TTC549 (cell line): ENCODE measurements around the gene MISP3.

Source experiments
- FAIRE-seq: peaks from 2 replicates; lab custom pipeline; 2012; peaks lifted over from hg19 to GRCh38; lab: Jason Lieb, UNC

MISP3 gene

DNA sequence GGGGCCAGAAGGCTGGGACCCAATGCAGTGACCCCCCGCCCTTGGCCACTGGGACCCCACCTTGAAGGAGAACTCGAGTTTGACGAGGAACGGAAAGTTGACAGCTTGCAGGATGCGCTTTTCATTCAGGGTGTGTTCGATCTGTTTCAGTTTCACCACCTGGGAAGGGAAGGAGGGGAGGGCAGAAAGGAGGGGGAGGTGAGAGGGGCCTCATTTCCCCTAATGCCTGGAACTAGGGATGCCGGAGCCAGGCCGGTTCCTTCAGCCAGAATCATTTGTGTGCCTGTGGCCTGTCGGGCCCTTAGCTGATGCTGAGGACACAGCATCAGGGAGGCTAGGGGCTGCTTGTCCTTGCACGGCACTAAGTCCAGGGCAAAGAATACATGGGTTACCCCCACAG, 30.2 kb downstream of the MISP3 start:
- FAIRE-seq: no peak

DNA sequence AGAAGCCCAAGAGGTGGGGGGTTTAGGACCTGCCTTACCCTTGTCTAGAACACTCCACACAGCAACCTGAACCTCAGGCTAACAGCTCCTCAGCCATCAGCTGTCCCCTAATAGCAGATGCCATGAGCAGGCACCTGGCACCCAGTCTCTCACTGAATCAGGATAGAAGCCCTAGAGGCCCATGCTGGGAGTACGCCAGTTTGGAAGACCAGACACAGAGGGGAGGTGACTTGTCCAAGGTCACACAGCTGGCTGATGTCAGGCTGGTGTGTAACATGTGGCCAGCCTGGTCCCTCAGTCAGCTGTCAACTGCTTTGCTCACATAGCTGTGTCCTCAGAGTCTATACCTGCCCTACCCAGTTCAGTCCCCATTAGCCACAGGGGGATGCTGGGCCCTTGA, 30.7 kb downstream of the MISP3 start:
- FAIRE-seq: no peak

DNA sequence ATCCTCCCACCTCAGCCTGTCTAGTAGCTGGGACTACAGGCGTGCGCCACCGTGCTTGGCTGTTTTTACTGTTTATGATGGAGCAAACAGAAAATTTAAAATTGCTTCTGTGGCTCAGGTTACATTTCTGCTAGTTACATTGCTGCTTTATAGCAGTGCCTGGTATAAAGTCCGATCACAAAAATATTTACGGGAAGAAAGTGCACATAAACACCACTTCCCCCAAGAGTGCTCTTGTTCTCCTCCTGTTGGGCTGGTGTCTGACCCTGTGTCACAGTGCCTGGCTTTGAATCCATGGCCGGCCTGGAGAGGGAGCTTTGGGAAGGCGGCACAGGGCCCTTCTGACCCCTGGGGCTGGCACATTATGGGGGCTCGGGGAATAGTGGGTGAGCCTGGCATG, 33.1 kb downstream of the MISP3 start:
- FAIRE-seq: no peak

DNA sequence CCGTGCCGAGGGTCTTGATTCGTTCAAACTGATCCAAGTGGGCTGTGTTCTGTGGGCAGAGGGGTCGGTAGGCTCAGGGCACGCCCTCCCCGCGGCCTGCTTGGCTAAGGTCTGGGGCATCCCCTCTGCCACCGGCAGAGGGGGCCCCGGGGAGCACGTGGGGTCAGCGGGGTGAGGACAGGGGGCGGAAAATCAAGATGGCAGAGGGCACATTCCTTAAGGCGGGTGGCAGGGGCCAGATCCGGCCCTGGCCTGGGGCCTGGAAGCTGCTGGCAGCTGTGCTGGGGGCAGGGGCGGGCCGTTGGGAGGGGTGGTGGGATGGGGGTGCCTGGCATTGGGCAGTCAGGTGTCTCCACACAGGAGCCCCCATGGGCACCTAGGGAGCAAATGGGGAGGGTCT, 34.3 kb downstream of the MISP3 start:
- FAIRE-seq: no peak

DNA sequence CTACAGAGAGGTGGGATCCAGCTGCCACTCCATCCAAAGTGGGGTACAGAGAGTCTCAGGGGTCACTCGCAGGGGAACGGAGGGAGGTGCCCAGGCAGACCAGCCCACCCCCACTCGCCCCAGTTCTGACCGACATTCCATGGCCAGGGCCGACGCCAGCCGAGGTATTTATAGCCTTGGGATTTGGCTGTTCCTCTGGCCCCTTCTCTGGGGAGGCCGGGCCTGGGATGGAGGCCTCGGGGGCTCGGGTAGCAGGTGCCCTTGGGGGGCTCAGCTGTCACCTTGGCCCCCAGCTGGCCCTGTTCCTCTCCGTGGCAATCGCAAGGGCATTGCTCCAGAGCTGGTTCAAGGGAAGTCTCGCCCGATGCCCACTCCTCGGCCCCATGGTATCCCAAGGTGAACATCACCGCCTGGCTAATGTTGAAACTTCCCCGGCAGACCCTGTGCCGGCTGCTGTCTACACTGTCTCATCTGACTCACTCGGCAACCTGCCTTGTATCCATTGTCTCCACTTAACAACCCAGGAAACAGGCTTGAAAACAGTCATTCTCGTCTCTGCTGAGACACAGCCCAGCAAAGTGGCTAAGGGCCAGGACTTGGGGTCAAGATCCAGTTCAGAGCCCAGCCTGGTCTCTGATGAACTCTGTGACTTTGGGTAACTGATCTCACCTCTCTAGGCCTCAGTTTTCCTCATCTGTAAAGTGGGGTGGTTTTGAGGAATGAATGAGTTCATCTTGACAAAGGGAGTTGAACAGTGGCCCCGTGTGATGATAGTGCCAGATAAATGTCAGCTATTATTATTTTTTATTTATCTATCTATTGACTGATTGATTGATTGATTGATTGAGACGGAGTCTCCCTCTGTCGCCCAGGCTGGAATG, 35.2 kb downstream of the MISP3 start:
- no peak for FAIRE-seq

DNA sequence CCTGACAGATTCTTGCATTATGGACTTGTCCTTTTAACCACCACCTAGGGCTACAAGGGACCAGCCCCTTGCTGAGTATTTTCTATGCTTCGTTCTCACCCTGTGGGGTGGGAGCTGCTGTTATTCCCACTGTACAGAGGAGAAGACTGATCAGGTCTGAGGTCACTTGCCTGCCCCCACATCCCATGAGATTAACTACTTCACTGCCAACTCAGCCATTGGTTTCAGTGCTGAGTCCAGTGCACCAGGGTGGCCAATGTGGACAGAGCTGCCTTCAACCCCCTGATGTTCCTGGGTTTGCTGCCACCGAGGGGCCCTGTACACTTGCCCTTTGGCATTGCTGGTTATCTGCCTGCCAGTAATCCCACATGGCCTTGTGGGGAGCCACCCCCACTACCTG, 38.1 kb downstream of the MISP3 start:
- FAIRE-seq: no peak

DNA sequence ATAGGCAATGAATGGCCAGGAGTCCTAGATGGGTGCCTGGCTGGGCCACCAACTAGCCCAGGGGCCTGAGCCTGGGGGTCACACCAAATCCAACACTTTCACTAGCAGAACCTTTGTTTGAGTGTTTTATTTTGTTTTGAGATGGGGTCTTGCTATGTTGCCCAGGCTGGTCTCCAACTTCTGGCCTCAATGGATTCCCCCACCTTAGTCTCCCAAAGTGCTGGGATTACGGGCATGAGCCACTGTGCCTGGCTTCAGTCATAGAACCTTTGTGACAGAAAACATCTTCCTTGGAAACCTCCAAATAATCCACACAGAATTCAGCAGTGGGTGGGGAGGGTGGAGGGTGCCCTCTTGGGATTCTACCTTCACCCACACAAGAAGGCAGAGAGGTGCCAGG, 38.9 kb downstream of the MISP3 start:
- FAIRE-seq: no peak

DNA sequence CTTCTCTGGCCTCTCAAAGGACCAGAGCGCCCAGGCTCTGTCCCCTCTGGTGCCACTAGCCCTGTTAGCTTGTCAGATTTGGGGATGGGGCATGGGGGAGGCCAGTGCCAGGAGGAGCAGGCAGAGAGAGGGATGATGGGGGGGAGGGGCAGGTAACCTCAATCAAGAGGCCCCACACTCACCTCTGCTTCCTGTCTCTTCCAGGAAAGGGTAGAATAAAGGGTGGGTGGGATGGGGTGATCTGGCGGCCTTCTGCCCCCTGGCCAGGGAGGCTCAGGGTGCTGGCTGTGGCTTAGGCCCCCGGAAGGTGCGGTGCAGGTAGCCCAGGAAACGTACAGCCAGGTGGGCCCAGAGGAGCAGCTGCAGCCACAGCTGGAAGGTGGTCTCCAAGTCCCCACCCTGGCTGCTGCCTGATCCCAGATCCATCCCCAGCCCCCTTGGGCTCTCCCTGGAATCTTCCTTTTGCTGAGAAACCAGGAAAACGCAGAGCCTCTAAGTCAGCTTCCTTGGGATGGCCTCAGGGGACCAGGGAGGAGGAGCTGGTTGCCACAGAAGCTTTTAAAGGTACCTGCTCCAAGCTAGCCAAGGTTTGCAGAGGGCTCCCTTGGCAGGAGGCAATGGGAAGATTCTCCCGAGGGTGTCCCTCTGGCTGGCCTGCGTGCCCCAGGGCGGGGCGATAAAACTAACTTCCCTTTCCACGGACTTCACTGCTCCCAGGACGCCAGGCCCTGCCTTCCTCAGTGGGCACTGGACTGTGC, 39.6 kb downstream of the MISP3 start:
- no peak for FAIRE-seq

DNA sequence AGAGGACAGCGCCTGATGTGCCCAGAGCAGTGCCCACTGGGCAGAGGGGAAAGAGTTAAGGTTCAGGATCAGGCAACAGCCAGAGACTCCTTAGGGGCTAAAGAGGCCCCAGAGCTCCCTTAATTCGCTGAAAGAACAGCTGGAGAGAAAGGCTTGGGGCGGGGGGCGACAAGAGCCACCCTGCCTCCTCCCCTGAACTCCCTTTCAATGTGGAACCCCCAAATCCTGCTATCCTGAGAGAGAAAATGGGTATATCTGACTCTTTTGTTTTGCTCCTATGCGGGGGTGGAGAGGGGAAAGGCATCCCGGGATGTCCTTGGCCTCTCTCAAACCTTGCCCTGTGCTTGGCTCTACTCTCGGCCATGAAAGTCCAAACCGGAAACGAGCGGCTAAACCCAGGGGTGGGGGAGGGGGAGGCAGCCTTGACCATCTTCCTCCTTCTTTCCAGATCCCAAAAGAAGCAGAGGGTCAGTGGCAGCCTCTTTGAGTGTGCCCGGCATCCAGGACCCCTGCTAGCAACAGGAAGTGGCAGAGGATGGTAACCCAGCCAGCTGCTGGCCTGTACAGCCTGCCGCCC, 40.3 kb downstream of the MISP3 start:
- FAIRE-seq: no peak

DNA sequence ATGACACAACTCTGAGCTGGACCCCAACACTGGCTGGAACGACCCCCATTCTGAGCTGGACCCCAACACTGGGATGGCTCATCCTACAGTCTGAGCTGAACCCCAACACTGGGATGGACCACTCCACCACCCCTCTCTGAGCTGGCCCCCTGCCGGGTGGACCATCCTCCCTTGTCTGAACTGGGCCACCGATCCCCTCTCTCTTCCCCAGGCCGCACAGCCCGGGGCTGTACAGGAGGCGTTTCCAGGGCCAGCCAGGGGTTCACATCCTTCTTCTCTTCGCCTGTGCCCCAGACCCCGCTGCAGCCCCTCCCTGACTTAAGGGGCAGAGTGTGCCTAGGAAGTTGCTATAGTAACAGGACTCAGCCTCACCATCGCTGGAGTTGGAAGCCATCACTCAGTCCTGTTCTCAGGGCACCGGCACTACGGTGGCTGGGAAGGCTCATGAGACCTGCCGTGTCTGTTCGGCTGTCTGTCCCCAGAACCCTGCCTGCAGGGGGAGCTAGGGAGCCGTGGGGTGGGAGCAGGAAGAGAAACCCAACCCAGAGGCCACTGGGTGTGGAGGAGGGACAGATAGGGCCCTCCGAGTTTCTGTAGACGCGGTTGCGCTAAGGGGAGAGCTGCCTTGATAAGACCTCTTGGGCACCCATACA, 41.3 kb downstream of the MISP3 start:
- FAIRE-seq: no peak

DNA sequence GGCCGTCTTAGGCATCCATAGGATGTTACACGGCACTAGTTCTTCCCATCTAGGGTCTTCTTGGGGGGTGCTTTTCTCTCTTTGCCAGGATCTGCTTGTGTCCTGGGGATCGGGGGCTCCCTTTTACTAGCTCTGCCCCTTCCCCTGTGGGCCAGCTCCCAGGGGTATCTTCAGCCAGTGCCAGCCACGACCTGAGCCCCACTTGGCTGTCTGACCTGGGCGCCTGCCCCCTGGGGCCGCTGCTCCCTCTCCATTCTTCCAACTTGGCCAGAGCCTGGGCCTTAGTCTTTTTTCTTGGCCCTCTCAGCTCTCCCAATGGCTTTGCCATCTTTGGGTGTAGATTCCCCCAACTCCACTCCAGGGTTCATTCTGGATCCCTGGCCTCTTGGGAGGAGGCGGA, 41.9 kb downstream of the MISP3 start:
- FAIRE-seq: no peak

DNA sequence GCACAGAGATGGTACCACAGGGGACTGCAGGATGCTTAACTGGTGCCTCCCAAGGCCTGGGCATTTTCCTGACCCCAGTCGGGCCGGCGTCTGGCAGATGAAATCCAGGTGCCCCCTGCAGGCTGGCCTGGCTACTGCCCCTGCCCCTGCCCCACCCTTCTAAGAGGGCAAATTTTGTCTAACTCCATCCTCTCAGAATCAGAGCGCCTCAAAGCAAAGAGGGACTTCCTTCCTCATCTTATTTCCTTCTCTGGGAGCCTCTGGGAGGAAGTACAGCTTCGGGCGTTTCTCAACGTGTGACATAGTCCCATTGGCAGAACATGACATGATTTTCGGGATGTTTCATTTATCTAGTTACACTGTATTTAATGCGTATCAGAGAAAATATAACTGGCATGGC, 42.3 kb downstream of the MISP3 start:
- no peak for FAIRE-seq

DNA sequence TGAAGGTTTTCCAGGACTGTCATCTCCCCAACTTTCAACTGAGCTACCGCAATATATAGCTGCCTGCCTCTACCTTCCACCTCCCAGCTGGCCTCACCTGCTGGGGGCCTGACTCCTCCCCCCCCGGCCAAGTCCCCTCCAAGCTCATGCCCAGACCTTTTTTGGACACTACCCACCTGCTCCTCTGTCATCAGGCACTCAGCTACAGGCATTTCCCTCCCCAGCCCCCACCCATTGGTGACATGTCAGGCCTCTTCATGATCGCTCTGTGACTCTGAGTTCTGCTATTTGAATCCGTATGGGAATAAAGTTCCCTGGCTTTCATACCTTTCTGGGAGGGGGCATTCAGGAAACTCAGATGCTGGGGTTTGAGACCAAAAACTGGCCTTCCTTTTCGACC, 43.2 kb downstream of the MISP3 start:
- no peak for FAIRE-seq

DNA sequence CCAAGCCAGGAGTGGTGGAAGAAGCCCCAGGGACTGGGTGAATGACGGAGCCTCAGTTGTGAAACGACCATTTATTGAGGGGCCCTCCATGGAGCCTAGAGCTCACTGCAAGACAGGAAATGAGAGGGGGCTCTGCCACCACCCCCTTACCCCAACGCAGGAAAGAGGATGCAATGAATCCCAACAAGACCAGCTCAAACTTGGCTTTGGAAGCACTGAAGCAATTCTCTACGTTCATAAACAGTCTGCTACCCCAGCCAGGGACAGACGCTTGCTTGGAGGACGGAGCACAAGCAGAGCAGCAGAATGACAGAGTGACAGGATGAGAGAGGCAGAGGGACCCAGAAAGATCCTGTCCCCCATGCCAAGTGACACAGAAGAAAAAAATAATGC, 43.9 kb downstream of the MISP3 start:
- no peak for FAIRE-seq

DNA sequence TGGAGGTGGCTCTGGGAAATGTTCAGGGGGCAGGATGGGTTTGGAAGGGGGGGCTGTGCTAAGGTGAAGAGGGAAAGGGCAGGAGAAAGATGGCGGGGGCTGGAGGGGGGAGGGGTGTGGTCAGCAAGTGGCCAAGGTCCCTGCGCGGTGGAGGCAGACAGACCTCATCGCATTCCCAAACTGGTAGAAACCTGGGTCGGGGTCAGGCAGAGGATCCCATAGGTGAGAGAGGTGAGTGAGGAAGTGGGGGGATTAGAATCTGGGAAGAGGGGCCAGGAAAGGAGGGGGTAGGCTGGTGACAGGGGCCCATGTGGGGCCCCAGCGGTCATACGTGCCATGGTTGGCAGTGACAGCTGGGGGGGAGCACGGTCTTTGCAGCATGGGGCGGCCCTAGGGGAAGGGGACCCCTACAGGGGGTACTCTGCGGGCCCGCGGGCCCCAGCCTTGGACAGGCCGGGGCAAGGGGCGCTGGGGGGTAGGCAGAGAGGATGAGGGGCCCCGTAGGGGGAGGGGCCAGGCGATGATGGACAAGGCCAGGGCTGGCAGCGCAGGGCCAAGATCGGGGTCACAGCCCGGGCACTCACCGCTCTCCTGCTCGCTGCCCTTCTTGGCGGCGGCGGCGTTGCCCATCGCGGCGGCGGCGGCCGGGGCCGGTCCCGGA, 44.5 kb downstream of the MISP3 start:
- FAIRE-seq: no peak

DNA sequence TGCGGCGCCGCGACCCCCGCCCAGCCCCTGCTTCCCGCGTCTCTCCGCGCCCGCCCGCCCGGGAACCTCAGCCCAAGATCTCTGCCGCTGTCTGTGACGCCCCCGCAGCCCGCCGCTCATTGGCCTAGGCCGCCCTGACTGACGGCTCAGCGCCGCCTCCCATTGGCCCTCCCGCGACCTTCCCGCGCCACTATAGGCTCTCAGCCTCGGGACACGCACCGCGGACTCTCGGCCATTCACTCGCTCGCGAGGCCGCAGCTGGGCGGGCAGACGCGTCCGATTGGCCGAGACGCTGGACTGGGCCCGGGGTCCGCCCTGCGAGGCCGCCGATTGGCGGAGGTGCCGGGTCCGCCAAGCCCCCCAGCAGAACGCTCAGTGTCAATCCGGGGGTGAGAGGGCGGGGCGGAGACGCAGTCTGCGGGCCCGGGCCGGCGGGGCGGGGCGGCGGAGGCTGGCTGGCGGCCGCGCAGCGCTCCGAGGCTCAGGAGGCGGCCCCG, 45.1 kb downstream of the MISP3 start, which contains the start of gene PRKACA:
Gene PRKACA (minus strand): TSS at position 95 of the 497 bp plus-strand sequence. CDS start 215 bp downstream, outside the sequence.
- peak; percentile 52 for FAIRE-seq

DNA sequence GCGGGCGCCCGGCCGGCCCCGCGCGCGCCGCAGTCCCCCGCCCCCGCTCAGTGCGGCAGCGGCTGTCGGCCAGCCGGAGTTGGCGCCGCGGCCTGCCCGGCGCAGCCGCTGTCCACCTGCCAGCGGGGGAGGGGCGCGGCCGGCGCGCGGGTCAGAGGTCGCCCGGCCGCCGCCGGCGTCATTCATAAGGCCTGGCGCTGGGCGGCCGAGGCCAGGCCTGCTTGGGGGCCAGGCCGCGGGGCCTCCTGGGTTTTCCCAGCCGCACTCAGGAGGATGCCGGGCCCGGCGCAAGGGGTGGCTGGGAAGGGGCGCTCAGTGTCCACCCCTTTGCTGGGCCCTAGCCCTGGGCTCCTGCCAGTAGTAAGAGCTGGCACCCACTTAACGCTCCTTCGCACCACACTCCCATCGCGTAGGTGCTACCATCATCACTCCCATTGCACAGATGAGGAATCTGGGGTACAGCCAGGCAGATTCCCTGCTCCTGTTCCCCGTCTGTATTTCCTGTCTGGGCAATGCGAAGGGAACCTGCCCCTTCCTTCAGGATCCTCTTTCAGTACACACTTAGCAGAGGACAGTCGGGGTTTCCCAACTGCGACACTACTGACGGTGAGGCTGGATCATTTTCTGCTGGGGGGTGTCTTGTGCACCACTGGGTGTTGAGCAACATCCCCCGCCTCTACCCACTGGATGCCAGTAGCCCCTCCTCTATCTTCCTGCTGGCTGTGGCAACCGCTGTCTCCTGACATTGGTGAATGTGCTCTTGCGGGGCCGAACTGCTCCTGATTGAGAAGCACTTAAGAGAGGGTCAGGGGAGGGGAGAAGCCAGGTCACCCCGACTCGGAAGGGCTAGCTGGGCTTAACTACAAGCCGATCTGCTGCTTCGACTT, 45.8 kb downstream of the MISP3 start:
- no peak for FAIRE-seq

DNA sequence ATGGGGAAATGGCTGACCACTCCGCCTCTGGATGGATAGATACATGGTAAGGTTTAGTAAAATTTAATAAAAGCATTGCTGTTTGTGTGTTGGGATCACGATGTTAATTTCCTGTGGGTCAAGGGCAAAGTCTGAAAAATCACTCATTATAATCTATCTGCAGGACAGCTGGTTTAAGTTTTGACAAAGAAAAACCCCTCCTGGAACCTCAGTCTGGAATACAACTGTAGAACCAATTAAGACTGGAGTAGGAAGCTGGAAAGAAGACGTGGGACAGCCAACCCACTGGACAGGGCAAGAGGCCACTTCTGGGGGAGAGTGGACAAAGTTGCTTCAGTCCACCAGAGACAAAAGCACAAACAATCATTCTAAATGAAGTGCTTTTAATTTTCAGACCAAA, 46.6 kb downstream of the MISP3 start:
- no peak for FAIRE-seq

DNA sequence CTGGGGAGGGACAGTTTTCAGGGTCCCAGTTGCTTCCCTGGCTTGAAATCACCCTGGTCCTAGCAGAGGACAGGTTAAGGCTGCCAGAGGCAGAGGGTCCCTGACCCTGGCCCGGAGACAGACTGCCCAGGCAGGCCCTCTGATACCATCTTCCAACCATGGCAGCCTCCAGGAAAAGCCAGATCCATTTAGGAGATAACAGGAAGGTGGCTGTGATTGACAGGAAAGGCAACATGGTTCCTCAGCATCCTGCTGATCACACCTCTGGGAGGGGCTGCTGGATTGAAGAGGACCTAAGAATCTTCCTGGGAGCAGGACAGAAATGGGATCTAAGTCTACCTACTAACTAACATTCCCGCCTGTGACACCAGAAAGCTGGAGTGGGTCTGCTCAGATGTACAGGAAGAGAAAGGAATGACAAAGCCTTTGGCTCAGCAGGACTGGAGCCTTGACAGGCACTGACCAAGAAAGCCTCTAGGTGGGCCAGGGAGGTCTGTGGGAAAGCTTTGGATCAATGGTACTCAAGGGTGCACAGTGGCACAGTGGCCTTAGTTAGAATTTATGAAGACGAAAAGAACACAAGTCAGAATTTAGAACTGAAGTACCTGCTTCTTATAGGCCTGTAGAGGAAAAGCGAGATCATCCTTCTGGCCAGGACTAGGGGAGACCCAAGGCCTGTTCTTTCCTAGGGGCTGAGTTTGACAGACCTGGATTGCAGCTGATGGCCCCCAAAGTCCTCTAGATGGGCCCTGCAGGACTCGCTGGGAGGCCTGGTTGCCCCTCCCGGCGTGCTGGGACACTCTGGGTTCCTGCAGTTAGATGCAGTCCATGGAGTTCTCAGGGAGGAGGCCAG, 47.3 kb downstream of the MISP3 start:
- no peak for FAIRE-seq

DNA sequence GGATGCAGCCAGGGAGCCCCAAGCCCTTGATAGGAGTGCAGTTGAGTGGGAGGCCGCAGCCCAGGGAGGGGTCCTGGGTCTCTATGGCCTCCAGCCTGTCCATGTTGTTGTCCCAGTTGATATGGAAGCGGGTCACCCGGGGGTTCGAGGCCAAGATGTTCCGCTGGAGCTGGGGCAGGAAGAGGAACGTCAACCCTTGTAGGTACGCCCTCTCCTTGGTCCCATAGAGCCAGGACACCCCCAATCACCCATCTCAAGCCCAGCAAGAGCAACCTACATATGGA, 47.9 kb downstream of the MISP3 start:
- no peak for FAIRE-seq
